Subcutaneous abdominal adipose tissue (tissue), 5 donors: ENCODE data around the gene ICA1.
"Not testable (repeated sequence)": the region's sequence is repeated elsewhere in the genome, so short reads cannot be mapped to it uniquely, and the experiment has no call there.

Experiments used
- H3K27ac ChIP-seq: one replicate; pipeline ENCODE4 v1.7.0; 2013; ENCODE audit warnings: low read depth, mild to moderate bottlenecking, inconsistent platforms, low read length, moderate library complexity
- H3K27me3 ChIP-seq, 5 donors: one replicate each; pipeline ENCODE4 v1.7.0; 2013; ENCODE audit warnings: low read length in 5 of 5, inconsistent platforms in 1 of 5; ENCODE audit not compliant: control insufficient read depth in 5 of 5, insufficient read depth in 4 of 5
- H3K36me3 ChIP-seq, 5 donors: one replicate each; pipeline ENCODE4 v1.7.0; 2013; ENCODE audit warnings: low read length in 5 of 5; ENCODE audit not compliant: control insufficient read depth in 5 of 5, insufficient read depth in 5 of 5
- H3K4me1 ChIP-seq, 5 donors: one replicate each; pipeline ENCODE4 v1.7.0; 2013; ENCODE audit warnings: low read length in 5 of 5, mild to moderate bottlenecking in 3 of 5, moderate library complexity in 1 of 5; ENCODE audit not compliant: control insufficient read depth in 5 of 5, insufficient read depth in 5 of 5
- H3K4me3 ChIP-seq, 5 donors: one replicate each; pipeline ENCODE4 v1.7.0; 2013; ENCODE audit warnings: low read length in 5 of 5, low read depth in 1 of 5
- H3K9ac ChIP-seq, 5 donors: one replicate each; pipeline ENCODE4 v1.7.0; 2013; ENCODE audit warnings: low read length in 5 of 5, mild to moderate bottlenecking in 4 of 5, moderate library complexity in 3 of 5
- H3K9me3 ChIP-seq, 5 donors: one replicate each; pipeline ENCODE4 v1.7.0; 2013; ENCODE audit warnings: low read length in 5 of 5; ENCODE audit not compliant: control insufficient read depth in 5 of 5
- donor health status: healthy.
- donor health status: healthy.
- donor health status: healthy.
- donor health status: healthy.
- donor health status: healthy.

Gene ICA1

GRCh38 chr7:8251195-8251594, 10.8 kb downstream of the ICA1 start:
- no peaks in the 10 kb centered on the region for H3K36me3 ChIP-seq
- no peak overlapping the region for H3K9ac ChIP-seq
- no peaks in the 10 kb centered on the region for H3K9me3 ChIP-seq
- H3K4me1 ChIP-seq, result peaks cover 0 to 4% (median 0%) of the 10 kb centered on the region in 5 donors
- H3K27ac ChIP-seq, result no peak overlapping the region
- H3K4me3 ChIP-seq, result no peak overlapping the region
- no peaks in the 10 kb centered on the region for H3K27me3 ChIP-seq

DNA sequence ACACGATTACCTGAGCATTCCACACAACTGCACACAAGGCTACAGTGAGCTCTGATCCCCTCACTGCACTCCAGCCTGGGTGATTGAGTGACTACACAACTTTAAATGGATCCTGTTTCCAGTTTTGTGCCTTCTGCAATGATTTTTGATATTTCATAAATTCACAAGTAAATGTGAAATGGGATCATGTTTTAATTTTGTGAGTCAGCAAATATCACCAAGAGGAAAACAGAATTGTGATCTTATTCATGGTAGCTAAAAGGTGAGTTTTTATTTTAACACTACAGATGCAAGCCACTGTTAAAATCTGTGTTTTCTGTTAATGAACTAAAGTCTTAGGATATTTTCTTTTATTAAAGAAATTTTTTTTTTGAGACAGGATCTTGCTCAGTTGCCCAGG, 11.4 kb downstream of the ICA1 start:
- H3K4me3 ChIP-seq, result no peak overlapping the region
- H3K9ac ChIP-seq, result no peak overlapping the region
- no peaks in the 10 kb centered on the region for H3K27me3 ChIP-seq
- H3K4me1 ChIP-seq, result peaks cover 0 to 4% (median 0%) of the 10 kb centered on the region in 5 donors
- no peak overlapping the region for H3K27ac ChIP-seq
- no peaks in the 10 kb centered on the region for H3K9me3 ChIP-seq
- H3K36me3 ChIP-seq, result no peaks in the 10 kb centered on the region

DNA sequence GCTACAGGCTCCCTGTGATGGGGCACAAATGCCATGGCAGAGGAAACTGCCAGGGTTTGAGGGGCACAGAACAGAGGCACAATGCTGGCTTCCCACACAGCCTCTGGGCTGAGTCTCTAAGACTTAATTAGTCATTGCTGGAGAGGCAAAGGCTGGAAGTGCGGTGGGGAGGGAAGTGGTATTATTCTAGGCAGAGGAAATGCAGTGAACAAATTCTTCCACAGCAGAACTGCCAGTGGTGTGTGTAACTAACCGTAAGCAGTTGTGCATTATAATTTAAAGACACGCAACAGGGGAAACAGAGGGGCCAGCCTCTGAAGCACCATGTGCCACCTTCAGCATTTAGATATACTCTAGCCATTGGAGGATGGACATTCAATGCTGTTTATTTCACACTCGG, 12.8 kb downstream of the ICA1 start:
- Histone ChIP-seq H3K9ac (no peak overlapping the region), H3K9me3 (no peaks in the 10 kb centered on the region), H3K27me3 (no peaks in the 10 kb centered on the region), H3K36me3 (no peaks in the 10 kb centered on the region), H3K27ac (no peak overlapping the region), H3K4me3 (no peak overlapping the region), H3K4me1 (no peaks in the 10 kb centered on the region)

DNA sequence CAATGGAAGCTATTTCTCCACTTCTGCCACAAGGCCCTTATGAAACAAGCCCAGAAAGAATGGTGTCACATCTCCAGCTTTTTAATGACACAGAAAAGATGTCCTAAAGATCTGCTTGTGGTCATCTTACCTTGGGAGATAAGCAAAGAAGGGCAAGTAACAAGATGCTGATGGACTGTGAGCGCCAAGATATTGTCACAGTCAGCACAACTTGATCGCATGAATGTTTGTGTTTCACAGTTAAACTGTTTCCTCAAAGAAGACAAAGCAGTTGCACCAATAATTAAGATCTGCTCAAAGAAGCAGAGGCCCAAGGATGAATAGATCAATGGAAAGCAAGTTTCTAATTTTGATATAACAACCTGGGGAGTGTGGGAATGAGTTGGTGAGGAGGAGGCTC, 15.9 kb downstream of the ICA1 start:
- Histone ChIP-seq H3K4me1 (no peaks in the 10 kb centered on the region), H3K27ac (no peak overlapping the region), H3K27me3 (no peaks in the 10 kb centered on the region)

DNA sequence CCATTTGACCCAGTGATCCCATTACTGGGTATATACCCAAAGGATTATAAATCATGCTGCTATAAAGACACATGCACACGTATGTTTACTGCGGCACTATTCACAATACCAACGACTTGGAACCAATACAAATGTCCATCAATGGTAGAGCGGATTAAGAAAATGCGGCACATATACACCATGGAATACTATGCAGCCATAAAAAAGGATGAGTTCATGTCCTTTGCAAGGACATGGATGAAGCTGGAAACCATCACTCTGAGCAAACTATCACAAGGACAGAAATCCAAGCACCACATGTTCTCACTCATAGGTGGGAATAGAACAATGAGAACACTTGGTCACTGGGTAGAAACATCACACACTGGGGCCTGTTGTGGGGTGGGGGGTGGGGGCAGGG, 16.9 kb downstream of the ICA1 start:
- H3K27me3 ChIP-seq, H3K4me1 ChIP-seq, H3K4me3 ChIP-seq, H3K9ac ChIP-seq, H3K36me3 ChIP-seq, H3K9me3 ChIP-seq, H3K27ac ChIP-seq: not testable (repeated sequence)

More for the DNA sequence above, 15.9 kb downstream of the ICA1 start:
- no peaks in the 10 kb centered on the region for H3K36me3 ChIP-seq
- H3K4me3 ChIP-seq, result no peak overlapping the region
- no peak overlapping the region for H3K9ac ChIP-seq
- peaks cover 0 to 3% (median 0%) of the 10 kb centered on the region in 5 donors for H3K9me3 ChIP-seq

DNA sequence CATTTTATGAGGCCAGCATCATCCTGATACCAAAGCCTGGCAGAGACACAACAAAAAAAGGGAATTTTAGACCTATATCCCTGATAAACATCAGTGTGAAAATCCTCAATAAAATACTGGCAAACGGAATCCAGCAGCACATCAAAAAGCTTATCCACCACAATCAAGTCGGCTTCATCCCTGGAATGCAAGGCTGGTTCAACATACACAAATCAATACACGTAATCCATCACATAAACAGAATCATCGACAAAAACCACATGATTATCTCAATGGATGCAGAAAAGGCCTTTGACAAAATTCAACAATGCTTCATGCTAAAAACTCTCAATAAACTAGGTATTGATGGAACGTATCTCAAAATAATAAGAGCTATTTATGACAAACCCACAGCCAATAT, 18.9 kb downstream of the ICA1 start:
- H3K9me3 ChIP-seq, H3K36me3 ChIP-seq, H3K27me3 ChIP-seq, H3K4me1 ChIP-seq, H3K9ac ChIP-seq, H3K4me3 ChIP-seq, H3K27ac ChIP-seq: not testable (repeated sequence)

- not testable (repeated sequence) for H3K9me3 ChIP-seq, H3K9ac ChIP-seq, H3K27me3 ChIP-seq, H3K4me3 ChIP-seq, H3K27ac ChIP-seq, H3K36me3 ChIP-seq, H3K4me1 ChIP-seq
These were observed 22.1 kb downstream of the ICA1 start for GRCh38 chr7:8239702-8240362.

- no peak overlapping the region for H3K4me3 ChIP-seq
- H3K27me3 ChIP-seq, result no peaks in the 10 kb centered on the region
- no peaks in the 10 kb centered on the region for H3K4me1 ChIP-seq
- H3K36me3 ChIP-seq, result peaks cover 0 to 12% (median 0%) of the 10 kb centered on the region in 5 donors
- H3K27ac ChIP-seq, result no peak overlapping the region
- no peak overlapping the region for H3K9ac ChIP-seq
- no peaks in the 10 kb centered on the region for H3K9me3 ChIP-seq
These were observed 25.1 kb downstream of the ICA1 start for GRCh38 chr7:8236780-8237407.

DNA sequence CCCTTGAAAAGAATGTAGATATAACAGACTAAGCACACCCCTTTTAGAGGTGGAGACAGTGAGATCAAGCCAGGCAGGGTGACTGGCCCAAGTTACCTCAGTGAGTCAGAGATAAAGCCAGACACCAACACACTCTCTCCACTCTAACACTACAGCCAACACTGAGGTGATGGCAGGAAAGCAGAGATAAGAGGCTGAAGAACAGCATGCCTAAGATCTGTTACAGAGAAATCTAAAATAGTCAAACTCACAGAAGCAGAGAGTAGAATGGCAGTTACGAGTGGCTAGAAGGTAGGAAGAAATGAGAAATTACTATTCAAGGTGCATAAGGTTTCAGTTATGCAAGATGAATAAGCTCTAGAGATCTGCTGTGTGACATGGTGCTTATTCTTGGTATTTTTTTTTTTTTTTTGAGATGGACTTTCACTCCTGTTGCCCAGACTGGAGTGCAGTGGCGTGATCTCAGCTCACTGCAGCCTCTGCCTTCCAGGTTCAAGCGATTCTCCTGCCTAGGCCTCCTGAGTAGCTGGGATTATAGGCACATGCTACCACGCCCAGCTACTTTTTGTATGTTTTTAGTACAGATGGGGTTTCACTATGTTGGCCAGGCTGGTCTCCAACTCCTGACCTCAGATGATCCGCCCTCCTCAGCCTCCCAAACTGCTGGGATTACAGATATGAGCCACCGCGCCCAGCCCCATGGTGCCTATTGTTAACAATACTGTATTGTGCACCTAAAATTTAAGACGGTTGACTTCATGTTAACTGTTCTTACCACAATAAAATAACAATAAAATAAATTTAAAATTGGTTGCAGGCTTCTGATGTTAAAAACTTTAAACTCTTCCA, 28.7 kb downstream of the ICA1 start:
- Histone ChIP-seq H3K27ac (no peak overlapping the region), H3K36me3 (peaks cover 0 to 13% (median 0%) of the 10 kb centered on the region in 5 donors), H3K27me3 (peaks cover 0 to 2% (median 0%) of the 10 kb centered on the region in 5 donors), H3K9me3 (no peaks in the 10 kb centered on the region), H3K4me3 (no peak overlapping the region), H3K4me1 (no peaks in the 10 kb centered on the region), H3K9ac (no peak overlapping the region)

DNA sequence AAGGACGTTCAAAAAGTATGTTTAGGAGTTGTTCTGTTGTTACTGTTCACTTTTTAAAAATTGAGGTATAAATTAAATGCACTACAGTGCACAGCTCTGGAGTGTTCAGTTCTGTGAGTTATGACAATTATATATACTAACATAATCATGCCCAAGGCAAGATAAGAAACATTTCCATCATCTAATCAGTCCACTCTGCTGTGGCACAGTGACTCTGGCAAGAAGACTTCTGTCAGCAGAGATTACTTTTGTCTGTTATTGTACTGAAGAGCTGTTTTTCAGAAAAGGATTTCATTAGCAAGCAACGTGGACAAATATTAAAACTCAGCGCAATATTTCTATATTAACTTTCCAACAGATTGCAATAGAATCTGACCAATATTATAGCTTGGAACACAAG, 32.0 kb downstream of the ICA1 start:
- peaks cover 0 to 13% (median 0%) of the 10 kb centered on the region in 5 donors for H3K36me3 ChIP-seq
- no peak overlapping the region for H3K4me3 ChIP-seq
- no peak overlapping the region for H3K9ac ChIP-seq
- no peaks in the 10 kb centered on the region for H3K4me1 ChIP-seq
- H3K9me3 ChIP-seq, result no peaks in the 10 kb centered on the region
- no peak overlapping the region for H3K27ac ChIP-seq
- peaks cover 0 to 2% (median 0%) of the 10 kb centered on the region in 5 donors for H3K27me3 ChIP-seq
